Mesodermal cell (in vitro differentiated cells): ENCODE measurements around the gene DLGAP1.

ENCODE experiments used
- H3K27ac ChIP-seq: 2 replicates; pipeline ENCODE4 v1.7.0; 2013; ENCODE audit warnings: mild to moderate bottlenecking, low read depth, low read length, moderate library complexity; ENCODE audit not compliant: severe bottlenecking
- H3K36me3 ChIP-seq: 2 replicates; pipeline ENCODE4 v1.7.1; 2013; ENCODE audit warnings: mild to moderate bottlenecking, low read length, moderate library complexity; ENCODE audit not compliant: control insufficient read depth, insufficient read depth
- H3K4me1 ChIP-seq: one replicate; pipeline ENCODE4 v1.7.1; 2013; ENCODE audit warnings: mild to moderate bottlenecking, low read length; ENCODE audit not compliant: insufficient read depth, control insufficient read depth, poor library complexity, severe bottlenecking
- H3K4me3 ChIP-seq: 2 replicates; pipeline ENCODE4 v1.7.0; 2013; ENCODE audit warnings: low read length, control low read depth, mild to moderate bottlenecking; ENCODE audit not compliant: insufficient read depth, poor library complexity, severe bottlenecking; ENCODE audit errors: extremely low read depth
- H3K9me3 ChIP-seq: 2 replicates; pipeline ENCODE4 v1.7.1; 2013; ENCODE audit warnings: mild to moderate bottlenecking, low read length, moderate library complexity; ENCODE audit not compliant: control insufficient read depth
- WGBS, 2 experiments: methylation state at CpG; one replicate each; pipeline ENCODE4 v1.1.5; 2013; ENCODE audit warnings: missing lambda C conversion rate in 2 of 2; ENCODE audit not compliant: insufficient coverage in 2 of 2; 5-methylcytosine and 5-hydroxymethylcytosine counted together

The DLGAP1 gene

GRCh38 chr18:3566851-3567250 lies 888.3 kb downstream of the DLGAP1 start:
- Histone ChIP-seq H3K4me3 (no peak overlapping the region), H3K4me1 (no peaks in the 10 kb centered on the region), H3K27ac (no peak overlapping the region), H3K9me3 (no peaks in the 10 kb centered on the region), H3K36me3 (no peaks in the 10 kb centered on the region)

DNA sequence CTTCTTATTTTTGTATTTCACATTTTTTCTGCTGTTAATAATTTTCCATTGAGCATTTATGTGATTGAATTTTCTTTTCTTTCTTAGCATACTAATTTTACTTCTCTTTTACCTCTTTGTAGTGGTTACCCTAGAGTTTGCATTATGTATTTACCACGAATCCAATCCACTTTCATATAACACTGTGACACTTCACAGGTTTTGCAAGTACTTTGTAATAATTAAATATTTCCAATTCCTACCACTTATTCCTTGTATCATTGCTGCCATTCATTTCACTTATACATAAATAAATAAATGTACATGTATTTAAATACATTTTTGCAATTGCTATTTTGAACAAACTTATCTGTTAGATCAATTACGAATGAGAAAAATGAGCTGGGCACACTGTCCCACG lies 894.4 kb downstream of the DLGAP1 start:
- no peak overlapping the region for H3K27ac ChIP-seq
- H3K9me3 ChIP-seq = no peaks in the 10 kb centered on the region
- no peak overlapping the region for H3K4me3 ChIP-seq
- no peaks in the 10 kb centered on the region for H3K36me3 ChIP-seq
- no peaks in the 10 kb centered on the region for H3K4me1 ChIP-seq
- WGBS, 2 experiments = 83 to 100% methylated on average over 1 to 2 of the region's 3 CpGs

DNA sequence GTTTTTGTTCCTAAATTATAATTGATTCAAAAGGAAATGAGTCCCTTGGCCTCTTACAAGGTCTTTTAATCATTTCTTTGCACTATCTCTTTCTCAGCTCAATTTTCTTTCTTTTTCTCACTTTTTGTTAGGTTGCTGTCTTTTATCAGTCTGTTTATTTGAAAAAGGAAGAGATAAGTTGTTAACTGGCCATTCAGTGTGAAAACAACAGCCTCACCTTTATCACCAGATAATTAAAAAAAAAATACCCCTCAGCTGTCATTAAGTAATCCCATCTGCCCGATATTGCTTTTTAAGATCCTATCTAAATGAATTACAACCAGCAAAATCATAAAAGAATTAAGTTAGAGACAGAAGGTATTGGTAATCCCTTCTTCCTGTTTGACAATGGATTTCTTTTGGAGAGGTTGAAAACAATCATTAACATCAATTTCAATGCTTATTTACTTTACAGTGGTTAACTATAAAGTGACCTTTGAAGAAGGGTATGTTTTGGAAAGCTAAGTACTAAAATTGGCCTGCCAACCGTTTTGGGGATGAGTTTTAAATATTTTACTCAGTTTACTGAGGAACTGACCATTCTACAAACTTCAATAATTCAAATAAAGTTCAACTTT lies 900.2 kb downstream of the DLGAP1 start:
- Histone ChIP-seq H3K4me1 (peaks cover 14% of the 10 kb centered on the region), H3K9me3 (no peaks in the 10 kb centered on the region), H3K36me3 (no peaks in the 10 kb centered on the region), H3K27ac (no peak overlapping the region), H3K4me3 (no peak overlapping the region)
- WGBS, 2 experiments = no CpG with 5 or more reads among the region's 2 CpGs

DNA sequence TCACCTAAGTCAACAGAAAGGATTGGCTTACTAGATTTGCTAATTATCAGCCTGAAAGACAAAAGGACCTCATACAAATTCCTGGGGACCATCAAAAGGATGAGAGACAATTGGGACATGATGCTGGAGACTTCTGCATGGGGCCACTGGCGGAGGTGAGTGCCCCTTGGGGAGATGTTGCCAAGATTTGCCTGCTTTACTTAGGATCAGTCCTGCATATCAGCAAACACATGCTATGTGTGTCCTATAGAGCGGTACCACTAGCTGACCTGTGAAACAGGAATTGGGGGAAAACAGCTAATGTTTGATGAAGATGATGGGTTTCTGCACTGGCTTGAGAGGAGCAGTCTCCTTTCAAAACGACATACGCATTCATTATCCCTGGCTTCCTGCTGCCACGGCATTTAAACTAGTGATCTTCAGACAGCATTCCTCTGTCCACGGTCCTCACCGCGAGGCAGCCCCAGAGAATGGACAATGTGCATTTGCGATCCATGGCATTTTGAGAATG lies 901.0 kb downstream of the DLGAP1 start:
- Histone ChIP-seq H3K9me3 (no peaks in the 10 kb centered on the region), H3K27ac (no peak overlapping the region), H3K4me1 (peaks cover 14% of the 10 kb centered on the region), H3K36me3 (no peaks in the 10 kb centered on the region), H3K4me3 (no peak overlapping the region)
- WGBS, 2 experiments = 8 to 16% methylated on average over 4 to 8 of the region's 9 CpGs

GRCh38 chr18:3552305-3552704 lies 902.8 kb downstream of the DLGAP1 start:
- 77 to 86% methylated on average over 1 to 3 of the region's 3 CpGs for WGBS, 2 experiments
- no peak overlapping the region for H3K4me3 ChIP-seq
- no peaks in the 10 kb centered on the region for H3K36me3 ChIP-seq
- H3K9me3 ChIP-seq = no peaks in the 10 kb centered on the region
- peaks cover 14% of the 10 kb centered on the region for H3K4me1 ChIP-seq
- no peak overlapping the region for H3K27ac ChIP-seq

- no peak overlapping the region for H3K4me3 ChIP-seq
- H3K36me3 ChIP-seq = no peaks in the 10 kb centered on the region
- 89 to 92% methylated on average over 2 to 3 of the region's 4 CpGs for WGBS, 2 experiments
- no peak overlapping the region for H3K27ac ChIP-seq
- no peaks in the 10 kb centered on the region for H3K4me1 ChIP-seq
- no peaks in the 10 kb centered on the region for H3K9me3 ChIP-seq
Measured at GRCh38 chr18:3547891-3548615, 907.1 kb downstream of the DLGAP1 start.

DNA sequence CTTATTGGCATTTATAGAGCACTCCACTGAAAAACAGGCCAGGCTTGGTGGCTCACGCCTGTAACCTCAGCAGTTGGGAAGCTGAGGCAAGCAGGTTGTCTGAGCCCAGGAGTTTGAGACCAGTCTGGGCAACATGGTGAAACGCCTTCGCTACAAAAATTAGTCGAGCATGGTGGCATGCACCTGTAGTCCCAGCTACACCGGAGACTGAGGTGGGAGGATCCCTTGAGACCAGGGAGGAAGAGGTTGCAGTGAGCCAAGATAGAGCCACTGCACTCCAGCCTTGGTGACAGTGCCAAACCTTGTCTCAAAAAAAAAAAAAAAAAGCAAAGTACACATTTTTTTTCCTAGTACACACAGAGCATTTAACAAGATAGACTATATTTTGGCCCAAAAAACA lies 909.0 kb downstream of the DLGAP1 start:
- Histone ChIP-seq H3K27ac (no peak overlapping the region), H3K36me3 (no peaks in the 10 kb centered on the region), H3K9me3 (no peaks in the 10 kb centered on the region), H3K4me3 (no peak overlapping the region), H3K4me1 (no peaks in the 10 kb centered on the region)
- WGBS, 2 experiments = 92 to 96% methylated on average over 5 of the region's 5 CpGs

GRCh38 chr18:3544537-3544936 lies 910.6 kb downstream of the DLGAP1 start:
- Histone ChIP-seq H3K9me3 (no peaks in the 10 kb centered on the region), H3K4me3 (no peak overlapping the region), H3K4me1 (no peaks in the 10 kb centered on the region), H3K36me3 (no peaks in the 10 kb centered on the region), H3K27ac (no peak overlapping the region)
- WGBS, 2 experiments = no CpG with 5 or more reads among the region's 2 CpGs

DNA sequence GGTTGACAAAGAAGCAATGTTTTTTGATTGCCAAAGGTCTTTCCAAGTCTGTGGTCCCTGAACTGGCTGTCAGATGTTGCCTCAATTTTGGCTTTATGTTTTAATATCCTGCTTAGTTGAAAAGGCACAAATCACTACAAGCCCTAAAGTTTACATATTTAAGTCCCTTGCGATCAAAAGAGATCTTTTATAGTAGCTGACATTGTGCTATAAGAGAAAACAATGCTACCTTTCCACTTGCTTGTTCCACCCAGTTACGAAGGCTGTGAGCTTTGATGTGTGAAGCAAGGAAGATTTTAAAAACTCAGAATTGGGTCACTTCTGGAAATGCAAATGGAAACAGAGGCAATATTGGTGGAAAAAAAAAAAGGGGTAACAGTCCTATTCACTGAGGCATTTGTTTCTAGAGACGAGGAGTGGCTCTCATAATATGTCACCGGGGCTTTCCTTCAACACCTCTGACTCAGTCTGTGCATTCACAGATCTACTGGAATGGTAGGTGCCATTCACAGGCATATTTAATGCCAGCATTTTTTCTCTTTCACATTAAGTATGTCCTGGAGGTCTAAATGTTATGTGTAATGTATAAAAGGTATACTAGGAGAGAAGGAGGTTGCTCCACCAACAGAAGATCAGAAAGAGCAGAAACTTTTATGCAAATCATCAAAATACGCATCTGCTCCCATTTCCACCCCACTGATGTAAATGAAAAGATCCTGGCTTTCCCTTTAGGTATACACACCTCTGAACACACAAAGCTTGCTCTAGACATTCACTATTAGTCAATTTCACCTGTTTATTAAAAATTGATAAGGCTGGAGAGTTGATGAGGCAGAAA lies 913.3 kb downstream of the DLGAP1 start:
- 91 to 93% methylated on average over 3 of the region's 5 CpGs for whole genome bisulfite sequencing, 2 experiments
- Histone ChIP-seq H3K4me1 (no peaks in the 10 kb centered on the region), H3K36me3 (no peaks in the 10 kb centered on the region), H3K9me3 (no peaks in the 10 kb centered on the region), H3K4me3 (no peak overlapping the region), H3K27ac (no peak overlapping the region)

DNA sequence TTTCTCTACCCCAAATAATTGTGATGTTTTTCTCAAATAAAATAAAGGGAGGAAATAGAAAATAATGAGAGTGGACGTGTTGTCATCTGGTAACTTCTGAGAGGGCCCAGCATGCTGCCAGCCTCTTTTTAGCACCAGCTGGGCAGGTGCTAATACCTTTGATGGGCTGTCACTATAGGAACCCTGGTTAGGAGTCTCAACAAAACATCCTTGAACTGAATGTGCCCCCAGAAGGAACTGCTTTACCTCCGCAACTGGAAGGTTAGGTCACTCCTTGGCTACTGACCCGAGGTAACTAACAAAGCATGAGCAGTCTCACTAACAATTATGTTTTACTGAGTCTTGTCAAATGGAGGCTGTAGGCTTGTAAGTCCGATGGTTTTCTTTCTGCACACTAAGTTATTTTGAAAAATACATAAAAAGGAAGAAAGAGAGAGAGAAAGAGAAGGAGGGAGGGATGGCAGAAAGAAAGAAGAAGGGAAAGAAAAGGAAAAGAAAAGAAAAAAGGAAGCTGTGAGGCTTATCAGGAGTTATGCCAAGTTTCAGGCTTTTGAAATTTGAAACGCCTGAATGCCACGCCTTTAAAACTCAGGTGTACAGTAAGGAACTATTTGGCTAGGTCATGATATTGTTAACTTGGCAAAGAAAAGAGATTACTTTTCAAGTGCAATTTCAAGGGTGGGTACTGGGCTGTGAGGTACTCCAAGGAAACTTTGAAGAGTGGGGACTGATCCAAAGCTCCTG lies 914.1 kb downstream of the DLGAP1 start:
- Histone ChIP-seq H3K36me3 (no peaks in the 10 kb centered on the region), H3K27ac (no peak overlapping the region), H3K4me1 (no peaks in the 10 kb centered on the region), H3K4me3 (no peak overlapping the region), H3K9me3 (no peaks in the 10 kb centered on the region)
- WGBS, 2 experiments = 77 to 87% methylated on average over 3 to 4 of the region's 6 CpGs
